Neural progenitor cell (in vitro differentiated cells): ENCODE data around the gene ANKDD1B. TPM values are rescaled to one million over a fixed set of nuclear protein-coding genes. Genes with fewer than 3 reads are reported as not detected.

Experiments used
- DNase-seq: peaks from one replicate; pipeline ENCODE4 v3.0.0-alpha.2; 2016; ENCODE audit warnings: low spot score
- H2AFZ ChIP-seq: fragments of 200-600 bp; sonication (generic); replicated peaks from 2 replicates; pipeline ENCODE4 v1.6.1; 2016; ENCODE audit warnings: antibody characterized with exemption
- H3F3A ChIP-seq: fragments of 200-600 bp; sonication (generic); 2 replicates; pipeline ENCODE4 v1.6.1; 2016; ENCODE audit warnings: antibody characterized with exemption, low read depth
- H3K27ac ChIP-seq: fragments of 200-600 bp; sonication (generic); 2 replicates; pipeline ENCODE4 v1.5.1; 2016; ENCODE audit warnings: mild to moderate bottlenecking
- H3K27me3 ChIP-seq: fragments of 200-600 bp; sonication (generic); 2 replicates; pipeline ENCODE4 v1.6.1; 2016; ENCODE audit warnings: mild to moderate bottlenecking, moderate library complexity
- H3K36me3 ChIP-seq: fragments of 200-600 bp; sonication (generic); 2 replicates; pipeline ENCODE4 v1.5.1; 2016
- H3K4me1 ChIP-seq: fragments of 200-600 bp; sonication (generic); 2 replicates; pipeline ENCODE4 v1.6.1; 2016; ENCODE audit warnings: mixed run types
- H3K4me2 ChIP-seq: fragments of 200-600 bp; sonication (generic); 2 replicates; pipeline ENCODE4 v1.6.1; 2016
- H3K4me3 ChIP-seq: fragments of 200-600 bp; sonication (generic); 2 replicates; pipeline ENCODE4 v1.5.1; 2016
- H3K79me2 ChIP-seq: fragments of 200-600 bp; sonication (generic); 2 replicates; pipeline ENCODE4 v1.6.1; 2016; ENCODE audit warnings: low read depth
- H3K9ac ChIP-seq: fragments of 200-600 bp; sonication (generic); 2 replicates; pipeline ENCODE4 v1.6.1; 2016
- H3K9me3 ChIP-seq: fragments of 200-600 bp; sonication (generic); 2 replicates; pipeline ENCODE4 v1.5.1; 2016; ENCODE audit warnings: low read depth
- H4K20me1 ChIP-seq: fragments of 200-600 bp; sonication (generic); 2 replicates; pipeline ENCODE4 v1.6.1; 2016; ENCODE audit warnings: low read depth
- H3K27ac Mint-ChIP-seq: 3 replicates; pipeline ENCODE4 v1.8.0; 2021; ENCODE audit warnings: mixed read lengths
- H3K27me3 Mint-ChIP-seq: 2 replicates; pipeline ENCODE4 v1.8.0; 2022; ENCODE audit warnings: low read depth, mild to moderate bottlenecking, inconsistent platforms, moderate library complexity, mixed read lengths; ENCODE audit not compliant: insufficient read depth
- H3K36me3 Mint-ChIP-seq: 3 replicates; pipeline ENCODE4 v1.8.0; 2021; ENCODE audit warnings: mixed read lengths
- H3K4me1 Mint-ChIP-seq: 3 replicates; pipeline ENCODE4 v1.8.0; 2021; ENCODE audit warnings: mixed read lengths
- H3K4me3 Mint-ChIP-seq: 3 replicates; pipeline ENCODE4 v1.8.0; 2021; ENCODE audit warnings: mild to moderate bottlenecking, moderate library complexity, mixed read lengths
- H3K9me3 Mint-ChIP-seq: 3 replicates; pipeline ENCODE4 v1.8.0; 2020; ENCODE audit warnings: mixed read lengths
- CTCF ChIP-seq: fragments of 200-600 bp; sonication (generic); IDR thresholded peaks from 2 replicates; pipeline ENCODE4 v1.5.1; 2017; ENCODE audit warnings: antibody characterized with exemption, mild to moderate bottlenecking
- EZH2 ChIP-seq: fragments of 200-600 bp; sonication (generic); IDR thresholded peaks from 2 replicates; pipeline ENCODE4 v1.6.1; 2017; ENCODE audit warnings: antibody characterized with exemption, mild to moderate bottlenecking, moderate library complexity
- EZH2phosphoT487 ChIP-seq: fragments of 200-600 bp; sonication (generic); IDR thresholded peaks from 2 replicates; pipeline ENCODE4 v1.6.1; 2017; ENCODE audit warnings: antibody characterized with exemption
- total RNA-seq: library from RNA; depleted of rRNA; stranded (reverse); fragments of >200 nt; gene quantifications from 2 replicates; pipeline ENCODE4 v1.2.3, GENCODE V29; 2015; ENCODE audit warnings: low replicate concordance

ANKDD1B gene
- total RNA-seq, 1 donor from 2014 or later = 0.60 TPM

GRCh38 chr5:75567710-75568109 is 43.5 kb upstream of the ANKDD1B start:
- H3K9me3 Mint-ChIP-seq = peaks cover 22% of the 10 kb centered on the region
- H2AFZ ChIP-seq = no peak overlapping the region
- DNase-seq = no peak
- no peaks in the 10 kb centered on the region for H4K20me1 ChIP-seq
- H3K27me3 ChIP-seq = no peaks in the 10 kb centered on the region
- peaks cover 8% of the 10 kb centered on the region for H3K9me3 ChIP-seq
- H3K27ac Mint-ChIP-seq = no peak overlapping the region
- no peaks in the 10 kb centered on the region for H3K4me1 ChIP-seq
- no peaks in the 10 kb centered on the region for H3K27me3 Mint-ChIP-seq
- peaks cover 8% of the 10 kb centered on the region for H3K79me2 ChIP-seq
- H3K36me3 Mint-ChIP-seq = peaks cover 26% of the 10 kb centered on the region
- no peak overlapping the region for H3K27ac ChIP-seq
- TF ChIP-seq CTCF = no peak
- no peak for TF ChIP-seq EZH2
- TF ChIP-seq EZH2phosphoT487 = no peak
- no peaks in the 10 kb centered on the region for H3K36me3 ChIP-seq
- H3K9ac ChIP-seq = no peak overlapping the region
- H3F3A ChIP-seq = no peaks in the 10 kb centered on the region
- H3K4me2 ChIP-seq = no peak overlapping the region
- peaks cover 17% of the 10 kb centered on the region for H3K4me1 Mint-ChIP-seq
- no peak overlapping the region for H3K4me3 Mint-ChIP-seq
- H3K4me3 ChIP-seq = no peak overlapping the region

GRCh38 chr5:75568202-75568601 is 43.1 kb upstream of the ANKDD1B start:
- Histone ChIP-seq H3K27ac (no peak overlapping the region), H3K79me2 (peaks cover 4% of the 10 kb centered on the region), H3K9ac (no peak overlapping the region), H3K4me2 (no peak overlapping the region), H3K4me3 (no peak overlapping the region), H3K36me3 (no peaks in the 10 kb centered on the region), H3K4me1 (no peaks in the 10 kb centered on the region), H4K20me1 (no peaks in the 10 kb centered on the region), H3F3A (no peaks in the 10 kb centered on the region), H3K9me3 (peaks cover 8% of the 10 kb centered on the region), H3K27me3 (no peaks in the 10 kb centered on the region), H2AFZ (no peak overlapping the region)
- Mint-ChIP-seq H3K27me3 (no peaks in the 10 kb centered on the region), H3K36me3 (peaks cover 24% of the 10 kb centered on the region), H3K27ac (no peak overlapping the region), H3K4me1 (peaks cover 17% of the 10 kb centered on the region), H3K9me3 (peaks cover 19% of the 10 kb centered on the region), H3K4me3 (no peak overlapping the region)
- TF ChIP-seq EZH2phosphoT487 (no peak), CTCF (no peak), EZH2 (no peak)
- no peak for DNase-seq

- H3K4me3 Mint-ChIP-seq = no peak overlapping the region
- Histone ChIP-seq H3K79me2 (no peaks in the 10 kb centered on the region), H3K4me3 (no peak overlapping the region), H3K9me3 (no peaks in the 10 kb centered on the region), H3K4me1 (no peaks in the 10 kb centered on the region), H2AFZ (no peak overlapping the region), H3F3A (no peaks in the 10 kb centered on the region), H3K4me2 (no peak overlapping the region), H3K27me3 (no peaks in the 10 kb centered on the region), H3K9ac (no peak overlapping the region), H3K27ac (no peak overlapping the region), H4K20me1 (no peaks in the 10 kb centered on the region), H3K36me3 (no peaks in the 10 kb centered on the region)
- peaks cover 12% of the 10 kb centered on the region for H3K4me1 Mint-ChIP-seq
- H3K27ac Mint-ChIP-seq = no peak overlapping the region
- TF ChIP-seq EZH2 = no peak
- TF ChIP-seq CTCF = no peak
- TF ChIP-seq EZH2phosphoT487 = no peak
- H3K36me3 Mint-ChIP-seq = peaks cover 4% of the 10 kb centered on the region
- DNase-seq = no peak
- H3K27me3 Mint-ChIP-seq = peaks cover 3% of the 10 kb centered on the region
- H3K9me3 Mint-ChIP-seq = no peaks in the 10 kb centered on the region
These were observed 39.7 kb upstream of the ANKDD1B start for GRCh38 chr5:75571547-75571946.
